ENCODE measurements around the gene NDUFS7. TPM values are rescaled to one million over a fixed set of nuclear protein-coding genes. Genes with fewer than 3 reads are reported as not detected.
A peak's percentile ranks its signal among the peaks of the same experiment; 100 is the strongest.

The NDUFS7 gene
- polyA plus RNA-seq, 3 donors: 39.5 to 84.1 (median 76.6) TPM

DNA sequence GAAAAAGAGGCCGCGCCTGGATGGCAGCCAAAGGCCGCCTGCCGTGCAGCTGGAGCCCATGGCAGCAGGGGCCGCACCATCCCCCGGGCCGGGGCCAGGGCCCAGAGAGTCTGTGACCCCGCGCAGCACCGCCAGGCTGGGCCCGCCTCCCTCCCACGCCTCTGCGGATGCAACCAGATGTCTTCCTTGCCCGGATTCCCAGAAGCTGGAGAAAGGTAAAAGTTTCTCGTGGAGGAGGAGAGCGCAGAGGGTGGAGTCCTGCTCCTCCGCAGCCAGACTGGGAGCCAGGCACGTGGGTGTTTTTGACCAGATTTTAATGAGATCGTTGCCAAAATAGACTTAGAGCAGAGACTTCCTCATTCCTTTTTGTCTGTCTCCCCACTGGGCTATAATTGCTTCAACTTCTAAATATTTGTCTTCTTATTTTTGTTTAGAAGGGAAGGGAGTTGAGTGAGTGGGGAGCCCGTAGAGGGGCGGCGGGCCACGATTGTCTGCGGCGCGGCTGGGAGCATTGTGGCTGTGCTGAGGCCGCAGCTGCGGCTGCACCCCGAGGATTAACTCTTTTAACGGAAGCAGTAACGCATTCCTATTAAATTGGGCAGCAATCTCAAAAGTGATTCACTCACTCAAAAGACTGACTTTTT is 22.8 kb upstream of the NDUFS7 start:
- peak in 3 of 11 donors; percentile 48 to 63 (median 50) for DNase-seq (ENCODE audit: extremely low read depth in 1 of 11, low read depth in 9 of 11, low spot score in 4 of 11)

DNA sequence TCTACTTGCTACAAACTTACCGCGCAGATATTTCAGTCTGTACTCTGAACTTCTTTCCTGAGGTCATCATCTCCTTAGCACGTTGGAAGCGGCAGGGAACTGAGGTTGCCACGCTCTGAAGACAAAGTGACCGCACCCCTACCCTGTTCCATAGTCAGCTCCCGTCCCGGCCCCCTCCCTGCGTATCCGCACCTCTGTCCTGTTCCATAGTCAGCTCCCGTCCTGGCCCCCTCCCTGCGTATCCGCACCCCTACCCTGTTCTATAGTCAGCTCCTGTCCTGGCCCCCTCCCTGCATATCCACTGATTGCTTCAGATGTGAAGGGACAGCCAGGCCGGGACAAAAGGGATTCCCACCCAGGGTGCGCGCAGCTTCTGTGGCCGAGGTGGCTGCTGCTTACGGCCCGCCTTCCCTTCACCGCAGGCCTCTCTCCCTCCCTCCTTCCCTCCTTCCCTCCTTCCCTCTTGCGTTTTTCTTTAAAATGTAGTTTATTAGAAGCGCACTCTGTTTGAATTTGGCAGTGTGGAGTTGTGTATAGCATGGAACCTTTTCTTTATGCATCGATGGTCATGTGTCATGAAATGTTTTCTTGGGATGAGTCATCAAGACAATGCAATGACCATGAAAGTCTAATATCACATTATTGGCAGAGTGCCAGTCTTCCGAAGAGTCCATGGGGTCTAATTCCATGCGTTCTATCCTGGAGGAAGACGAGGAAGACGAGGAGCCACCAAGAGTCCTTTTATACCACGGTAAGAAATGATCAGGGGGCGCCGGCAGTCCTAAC is 21.9 kb upstream of the NDUFS7 start:
- no peak for DNase-seq (ENCODE audit: extremely low read depth in 1 of 11, low read depth in 9 of 11, low spot score in 4 of 11)

DNA sequence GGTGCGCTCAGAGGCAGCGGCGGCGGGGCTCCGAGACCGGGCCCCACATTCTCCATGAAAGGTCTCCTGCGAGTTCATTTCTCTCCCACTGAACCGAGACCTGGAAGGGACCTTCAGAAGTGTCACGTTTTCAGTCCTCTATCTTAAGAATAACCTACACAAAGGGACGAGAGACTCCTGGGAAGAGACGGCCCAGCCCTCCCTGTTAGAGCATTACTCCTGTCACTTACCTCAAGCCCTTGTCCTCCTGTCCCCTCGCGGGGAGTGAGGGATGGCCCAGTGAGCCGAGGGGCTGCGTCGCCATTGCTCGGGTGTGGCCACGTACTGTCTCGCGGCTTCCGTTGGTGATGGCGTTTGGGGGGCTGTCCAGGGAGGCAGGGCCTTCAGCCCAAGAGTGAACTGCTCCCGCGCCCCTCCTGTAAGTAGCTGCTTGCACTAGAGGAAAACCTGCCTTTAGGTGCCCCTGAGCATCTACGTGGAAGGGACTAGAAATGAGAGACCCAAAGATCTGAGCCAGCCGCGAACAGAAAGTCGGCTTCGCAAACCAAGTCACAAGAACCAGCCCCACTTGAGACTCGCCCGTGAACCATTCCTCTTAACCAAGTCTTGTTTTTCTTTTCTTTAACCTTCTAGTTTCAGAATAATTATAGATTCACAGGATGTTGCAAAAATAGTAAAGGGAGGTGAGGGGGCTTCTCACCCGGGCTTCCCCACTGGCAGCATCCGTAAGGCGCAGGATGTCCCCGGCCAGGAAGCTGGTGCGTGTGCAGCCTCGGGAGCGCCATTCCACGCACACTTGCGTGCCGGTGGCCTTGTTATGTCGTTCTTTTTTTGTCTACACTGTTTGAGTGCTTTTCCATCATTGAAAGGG is 21.1 kb upstream of the NDUFS7 start:
- no peak for DNase-seq (ENCODE audit: extremely low read depth in 1 of 11, low read depth in 9 of 11, low spot score in 4 of 11)

DNA sequence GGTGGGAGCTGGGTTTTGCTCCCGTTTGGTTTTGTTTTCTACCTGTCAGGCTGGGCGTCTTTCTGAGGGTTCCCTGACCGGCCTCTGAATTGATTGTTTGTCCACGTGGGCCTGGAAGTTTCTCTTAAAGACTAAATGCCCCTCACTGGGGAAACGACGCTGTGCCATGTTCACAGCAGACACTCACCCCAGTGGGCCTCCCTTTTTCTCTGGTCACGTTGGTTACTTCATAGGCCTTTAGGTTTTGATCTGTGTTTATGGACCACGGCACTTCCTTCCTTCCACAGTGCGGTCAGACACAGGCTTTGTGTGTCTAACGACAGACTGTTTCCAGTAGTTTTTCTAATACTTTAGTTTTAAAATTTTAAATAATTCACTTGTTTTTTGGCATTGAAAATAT is 20.1 kb upstream of the NDUFS7 start:
- DNase-seq (ENCODE audit: extremely low read depth in 1 of 11, low read depth in 9 of 11, low spot score in 4 of 11): no peak

DNA sequence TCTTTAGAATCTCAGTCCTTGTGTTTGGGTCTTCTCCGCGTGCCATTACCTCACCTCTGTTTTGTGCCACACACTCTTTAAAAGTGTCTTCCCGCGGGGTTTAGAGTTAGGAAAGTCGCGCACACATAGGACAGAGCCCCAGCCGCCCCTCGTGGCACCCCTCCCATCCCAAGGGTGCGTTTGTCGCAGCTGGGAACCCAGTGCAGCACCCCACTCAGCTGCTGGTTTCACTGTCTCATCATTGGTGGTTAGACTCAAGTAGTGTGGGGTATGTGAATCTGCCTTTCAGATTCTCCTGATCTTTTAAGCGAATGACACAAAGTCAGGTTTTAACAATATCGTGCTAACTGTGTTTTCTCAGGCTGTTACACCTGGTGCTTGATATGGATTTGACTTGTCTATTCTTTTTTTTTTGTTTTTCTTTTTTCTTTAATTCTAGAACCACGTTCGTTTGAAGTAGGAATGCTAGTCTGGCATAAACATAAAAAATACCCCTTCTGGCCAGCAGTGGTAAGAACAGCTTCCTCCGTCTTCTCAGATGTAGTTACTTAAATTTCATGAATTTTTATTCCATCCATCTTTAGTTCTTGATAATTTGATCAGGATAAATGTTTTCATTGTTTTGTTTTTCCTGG is 19.5 kb upstream of the NDUFS7 start:
- DNase-seq (ENCODE audit: extremely low read depth in 1 of 11, low read depth in 9 of 11, low spot score in 4 of 11): no peak

DNA sequence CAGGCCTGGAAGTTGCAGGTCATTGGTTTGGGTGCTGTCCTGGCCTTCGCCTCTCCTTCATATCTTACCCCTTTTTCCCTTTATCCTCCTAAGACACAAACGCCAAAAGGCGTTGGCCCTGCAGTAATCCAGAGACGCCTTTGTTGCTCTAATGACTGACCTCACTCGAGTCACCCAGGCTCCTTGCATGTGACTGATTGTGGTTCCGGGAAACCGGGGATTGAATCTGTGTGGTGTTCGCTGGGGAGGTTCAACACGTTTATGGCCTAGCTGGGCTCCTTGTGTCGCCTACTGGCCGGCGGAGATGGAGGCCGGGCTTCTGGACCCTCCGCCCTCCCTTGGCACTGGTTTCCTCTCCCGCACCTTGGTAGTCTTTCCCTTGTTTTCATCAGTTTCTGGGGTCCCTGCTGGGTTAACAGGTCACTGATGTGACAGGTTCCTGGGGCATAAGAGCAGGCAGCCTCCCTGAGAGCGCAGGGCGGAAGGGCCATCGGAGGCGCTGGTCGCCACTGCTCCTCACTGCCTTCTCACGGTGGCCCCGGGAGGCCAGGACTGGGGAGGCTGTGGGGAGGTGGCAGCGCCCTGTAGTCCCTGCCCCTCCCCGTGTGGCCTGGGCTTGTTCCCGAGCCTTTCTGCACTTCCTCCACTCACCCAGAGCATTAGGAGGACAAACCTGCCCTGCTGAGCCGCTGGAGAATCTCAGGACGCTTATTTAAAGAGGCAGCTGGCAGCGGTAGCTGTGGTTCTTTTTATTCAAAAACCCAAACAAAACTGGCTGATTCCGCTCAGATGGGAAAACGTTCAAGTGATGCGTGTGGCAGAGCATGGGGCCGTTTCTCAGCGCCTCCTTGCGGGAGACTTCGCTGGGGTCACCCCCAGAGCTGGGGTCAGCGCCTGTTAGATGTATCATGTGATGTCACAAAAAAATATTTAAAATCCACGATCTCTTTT is 18.1 kb upstream of the NDUFS7 start:
- DNase-seq (ENCODE audit: extremely low read depth in 1 of 11, low read depth in 9 of 11, low spot score in 4 of 11): no peak

DNA sequence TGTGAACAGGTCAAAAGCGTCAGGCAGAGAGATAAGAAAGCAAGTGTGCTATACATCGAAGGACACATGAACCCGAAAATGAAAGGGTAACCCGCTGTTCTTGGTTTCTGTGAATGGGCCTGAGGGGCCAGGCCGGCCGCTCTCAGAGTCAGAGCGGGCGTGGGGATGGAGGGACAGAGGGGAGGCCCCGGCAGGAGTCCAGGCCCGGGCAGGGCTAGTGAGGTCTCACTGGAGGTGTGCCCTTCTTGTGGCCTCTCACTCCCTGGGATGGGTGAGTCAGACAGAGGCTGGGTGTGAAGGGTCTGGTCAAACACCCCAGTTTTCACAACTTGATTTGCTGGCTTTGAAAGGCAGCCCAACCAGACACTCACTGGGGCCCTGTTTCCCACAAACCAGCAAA is 17.4 kb upstream of the NDUFS7 start:
- DNase-seq (ENCODE audit: extremely low read depth in 1 of 11, low read depth in 9 of 11, low spot score in 4 of 11): no peak

DNA sequence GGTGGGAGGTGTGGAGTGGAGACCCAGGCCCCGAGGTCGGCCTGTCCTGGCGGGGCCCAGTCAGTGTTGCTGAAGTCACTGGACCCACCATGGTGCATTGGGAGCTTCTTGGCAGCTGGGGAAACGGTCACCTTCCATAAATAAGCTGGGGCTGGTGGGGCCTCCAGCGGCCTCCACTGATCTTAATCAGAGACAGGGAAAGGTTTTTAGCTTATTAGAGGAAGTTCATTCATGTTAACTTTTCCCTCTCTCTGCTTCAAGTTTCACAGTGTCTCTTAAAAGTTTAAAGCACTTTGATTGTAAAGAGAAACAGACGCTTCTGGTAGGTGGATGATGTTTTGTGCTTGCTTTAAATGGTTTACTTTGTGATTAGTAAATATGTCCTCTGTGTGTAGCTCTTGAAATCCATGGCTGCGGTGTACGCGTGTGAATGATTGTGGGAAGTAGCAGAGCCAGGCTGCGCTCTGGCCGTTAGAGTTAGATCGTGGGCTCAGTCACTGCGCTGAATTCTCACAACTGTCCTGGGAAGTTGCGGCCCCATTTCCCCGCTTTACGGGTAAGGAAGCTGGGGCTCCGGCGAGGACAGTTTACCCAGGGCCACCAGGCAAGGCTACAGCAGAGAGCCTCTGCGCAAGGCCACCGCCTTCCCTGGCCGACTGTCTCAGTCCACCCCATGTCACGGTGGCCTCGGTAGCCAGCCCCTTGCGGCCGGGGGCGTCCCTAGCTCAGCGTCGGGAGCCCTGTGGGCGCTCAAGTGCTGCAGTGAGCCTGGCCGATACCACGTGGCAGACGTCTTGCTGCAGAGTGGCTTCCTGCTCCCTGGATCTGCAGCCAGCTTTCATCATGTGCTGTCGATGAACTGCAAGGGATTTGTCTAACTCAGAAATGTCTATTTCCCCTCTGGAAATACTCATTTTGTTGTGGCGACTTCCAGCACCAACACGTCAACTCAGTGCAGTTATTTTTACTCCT is 16.5 kb upstream of the NDUFS7 start:
- DNase-seq (ENCODE audit: extremely low read depth in 1 of 11, low read depth in 9 of 11, low spot score in 4 of 11): no peak

DNA sequence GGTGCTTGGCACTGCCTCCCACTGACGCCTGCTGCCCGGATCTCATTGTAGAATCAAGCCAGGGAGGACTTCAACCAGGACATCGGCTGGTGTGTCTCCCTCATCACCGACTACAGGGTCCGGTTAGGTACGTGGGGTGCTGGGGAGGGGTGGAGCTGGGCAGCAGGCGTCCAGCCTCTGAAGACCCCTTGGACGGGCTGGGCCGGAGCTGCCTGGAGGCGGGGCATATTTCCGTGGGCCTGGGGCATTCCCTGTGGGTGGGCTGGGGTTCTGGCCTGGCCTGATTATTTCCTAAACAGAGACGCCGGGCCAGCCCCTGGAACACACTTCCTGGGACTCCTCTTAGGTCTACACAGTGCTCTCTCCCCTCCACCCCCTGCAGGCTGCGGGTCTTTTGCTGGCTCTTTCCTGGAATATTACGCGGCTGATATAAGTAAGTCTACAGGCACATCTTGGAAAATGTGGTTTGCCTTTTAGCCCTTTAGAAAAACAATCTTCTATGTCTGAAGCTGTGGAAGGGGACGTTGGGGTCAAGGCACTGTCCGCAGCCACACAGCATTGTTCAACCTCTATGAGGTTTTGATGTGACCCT is 14.4 kb upstream of the NDUFS7 start:
- DNase-seq (ENCODE audit: extremely low read depth in 1 of 11, low read depth in 9 of 11, low spot score in 4 of 11): no peak

DNA sequence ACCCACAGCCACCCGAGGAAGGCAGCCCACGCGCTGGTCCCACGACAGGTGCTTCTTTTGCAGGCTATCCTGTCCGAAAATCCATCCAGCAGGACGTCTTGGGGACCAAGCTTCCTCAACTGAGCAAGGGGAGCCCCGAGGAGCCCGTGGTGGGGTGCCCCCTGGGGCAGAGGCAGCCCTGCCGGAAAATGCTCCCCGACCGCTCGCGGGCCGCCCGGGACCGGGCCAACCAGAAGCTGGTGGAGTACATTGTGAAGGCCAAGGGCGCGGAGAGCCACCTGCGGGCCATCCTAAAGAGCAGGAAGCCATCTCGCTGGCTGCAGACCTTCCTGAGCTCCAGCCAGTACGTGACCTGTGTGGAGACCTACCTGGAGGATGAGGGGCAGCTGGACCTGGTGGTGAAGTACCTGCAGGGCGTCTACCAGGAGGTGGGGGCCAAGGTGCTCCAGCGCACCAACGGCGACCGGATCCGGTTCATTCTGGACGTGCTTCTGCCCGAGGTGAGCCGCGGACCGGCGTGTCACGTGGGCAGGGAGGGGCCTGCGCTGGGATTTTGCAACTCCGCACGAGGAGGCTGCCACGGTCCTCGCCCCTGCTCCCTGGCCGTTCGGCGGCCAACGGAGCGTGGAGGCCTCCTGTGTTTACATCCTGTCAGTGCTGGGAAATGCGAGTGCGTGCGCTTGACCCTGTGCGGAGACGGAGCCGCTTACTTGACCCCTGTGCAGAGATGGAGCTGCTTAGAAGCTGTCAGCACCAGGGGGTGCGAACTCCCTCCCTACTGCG is 12.9 kb upstream of the NDUFS7 start:
- DNase-seq (ENCODE audit: extremely low read depth in 1 of 11, low read depth in 9 of 11, low spot score in 4 of 11): peak in 6 of 11 donors; percentile 53 to 68 (median 60)

DNA sequence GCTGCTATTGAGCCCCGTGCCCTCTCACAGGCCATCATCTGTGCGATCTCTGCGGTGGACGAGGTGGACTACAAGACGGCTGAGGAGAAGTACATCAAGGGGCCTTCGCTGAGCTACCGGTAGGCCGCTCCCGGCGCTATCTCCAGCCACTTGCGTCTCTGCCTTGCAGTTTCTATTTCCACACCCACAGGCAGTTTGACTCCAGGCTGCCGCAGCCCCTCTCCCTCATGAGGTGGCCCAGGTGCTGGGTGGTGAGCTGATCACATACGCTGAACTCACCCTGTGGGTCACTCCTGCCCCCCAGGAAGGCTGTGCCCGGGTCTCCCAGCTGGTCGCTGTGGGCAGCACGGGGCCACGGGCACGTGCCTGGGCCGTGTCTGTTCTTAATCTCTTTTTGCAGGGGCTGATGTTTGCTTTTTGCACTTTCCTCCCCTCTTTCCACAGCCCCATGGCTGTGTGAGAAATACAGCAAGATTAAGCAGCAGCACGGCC is 10.6 kb upstream of the NDUFS7 start:
- DNase-seq (ENCODE audit: extremely low read depth in 1 of 11, low read depth in 9 of 11, low spot score in 4 of 11): no peak

DNA sequence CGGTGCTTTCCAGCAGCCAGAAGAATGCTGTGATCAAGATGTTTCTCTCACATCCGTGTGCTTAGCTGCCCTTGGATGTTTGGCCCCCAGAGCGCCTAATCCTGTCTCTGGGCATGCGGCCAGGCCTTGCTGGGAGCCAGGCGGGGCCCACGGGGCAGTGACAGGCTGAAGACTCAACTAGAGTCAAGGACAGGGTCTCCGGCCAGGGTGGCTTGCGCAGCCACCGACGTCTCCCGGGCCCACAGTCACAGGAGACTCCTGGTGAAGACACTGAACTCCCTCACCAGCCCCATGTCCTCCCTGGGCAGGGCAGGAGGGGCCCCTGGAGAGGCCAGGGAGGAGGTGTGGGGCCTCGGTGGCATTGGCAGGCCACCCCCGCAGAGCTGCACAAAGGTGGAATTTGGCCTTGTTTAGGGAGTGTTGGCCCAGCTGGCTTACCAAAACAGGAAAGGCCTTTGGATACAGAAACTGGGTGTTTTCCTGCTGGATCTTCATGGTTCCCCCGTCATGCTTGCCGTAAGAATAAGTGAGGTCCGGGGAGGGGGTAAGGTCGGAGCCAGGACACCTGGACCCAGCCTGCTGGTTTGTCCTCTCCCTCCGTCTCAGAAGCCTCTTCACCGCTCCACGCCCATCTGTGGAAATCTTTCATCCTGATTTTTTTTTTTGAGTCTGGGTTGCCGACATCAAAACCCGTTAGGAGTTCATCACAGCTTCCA is 10.0 kb upstream of the NDUFS7 start:
- DNase-seq (ENCODE audit: extremely low read depth in 1 of 11, low read depth in 9 of 11, low spot score in 4 of 11): no peak

DNA sequence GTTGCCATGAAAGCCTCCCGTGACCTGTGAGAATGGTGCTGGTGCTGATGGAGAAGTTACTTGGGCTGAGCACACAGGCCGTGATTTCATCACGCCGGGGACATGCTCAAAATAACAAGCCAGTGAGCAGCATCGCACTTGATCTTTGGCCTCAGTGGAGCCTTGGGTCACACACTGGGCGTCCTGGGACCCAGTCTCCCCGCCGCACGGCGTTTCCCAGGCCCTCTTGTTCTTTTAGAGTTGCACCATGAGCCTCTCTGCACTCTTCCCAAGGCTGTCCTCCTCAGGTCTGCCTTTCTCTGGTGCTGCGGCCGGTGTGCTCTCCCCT is 9.5 kb upstream of the NDUFS7 start:
- no peak for DNase-seq (ENCODE audit: extremely low read depth in 1 of 11, low read depth in 9 of 11, low spot score in 4 of 11)

DNA sequence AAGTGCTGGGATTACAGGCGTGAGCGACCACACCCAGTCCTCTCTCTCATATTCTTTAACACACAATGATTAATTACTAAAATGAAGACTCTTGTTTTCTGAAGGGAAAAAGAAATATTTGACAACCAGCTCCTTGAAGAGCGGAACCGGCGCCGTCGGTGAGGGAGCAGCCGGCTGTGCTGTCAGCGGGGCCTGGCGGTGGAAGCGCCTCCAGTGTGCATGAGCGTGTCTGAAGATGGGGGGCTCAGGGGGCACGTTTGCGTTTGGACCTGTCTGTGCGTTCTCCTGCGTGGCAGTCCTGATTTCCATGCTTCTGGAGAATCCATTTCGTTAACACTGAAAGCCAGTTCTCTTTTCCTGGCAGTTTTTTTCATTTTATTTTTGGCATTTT is 7.3 kb upstream of the NDUFS7 start:
- no peak for DNase-seq (ENCODE audit: extremely low read depth in 1 of 11, low read depth in 9 of 11, low spot score in 4 of 11)

DNA sequence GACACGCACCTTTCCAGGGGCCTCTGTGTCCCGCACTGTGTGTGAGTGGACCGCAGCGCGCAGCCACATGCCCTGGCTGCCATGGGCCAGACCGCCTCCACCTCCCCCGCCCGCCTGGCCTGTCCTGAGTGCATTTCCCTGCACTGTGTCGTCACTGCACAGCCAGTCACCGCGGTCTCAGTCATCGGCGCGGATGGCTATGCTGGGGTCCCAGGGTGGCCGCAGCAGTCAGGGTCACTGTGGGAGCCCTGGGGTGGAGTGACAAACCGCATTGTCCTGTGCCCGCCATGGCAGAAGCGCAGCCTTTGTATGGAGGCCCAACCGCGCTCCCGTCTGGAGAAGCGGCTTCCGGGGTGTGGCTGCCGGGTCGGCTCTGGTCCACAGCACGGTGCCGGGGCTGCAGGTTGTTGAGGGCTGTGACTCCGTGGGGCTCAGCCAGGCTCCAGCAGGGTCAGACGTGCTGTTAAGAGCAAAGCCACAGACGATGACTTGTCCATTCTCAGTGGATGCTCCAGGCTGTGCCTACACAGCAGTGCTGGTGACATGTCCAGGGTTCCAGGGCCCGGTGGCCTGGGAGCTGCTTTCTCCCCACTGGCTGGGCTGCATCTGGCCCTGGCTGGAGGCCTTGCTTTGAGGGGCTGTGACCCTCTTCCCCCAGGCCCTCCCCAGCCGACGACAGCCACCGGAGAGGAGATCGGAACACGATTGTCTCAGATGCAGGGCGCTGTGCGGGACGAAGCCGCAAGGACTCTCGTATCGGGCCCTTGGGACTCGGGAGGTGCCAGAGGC is 6.3 kb upstream of the NDUFS7 start:
- no peak for DNase-seq (ENCODE audit: extremely low read depth in 1 of 11, low read depth in 9 of 11, low spot score in 4 of 11)
